IPS DF 19.7 (cell line): ENCODE measurements around the gene KCTD19.

ENCODE experiments used
- DNase-seq: peaks from one replicate; pipeline ENCODE4 v3.0.0-alpha.2; 2013; ENCODE audit warnings: low read depth, low spot score

KCTD19 gene

DNA sequence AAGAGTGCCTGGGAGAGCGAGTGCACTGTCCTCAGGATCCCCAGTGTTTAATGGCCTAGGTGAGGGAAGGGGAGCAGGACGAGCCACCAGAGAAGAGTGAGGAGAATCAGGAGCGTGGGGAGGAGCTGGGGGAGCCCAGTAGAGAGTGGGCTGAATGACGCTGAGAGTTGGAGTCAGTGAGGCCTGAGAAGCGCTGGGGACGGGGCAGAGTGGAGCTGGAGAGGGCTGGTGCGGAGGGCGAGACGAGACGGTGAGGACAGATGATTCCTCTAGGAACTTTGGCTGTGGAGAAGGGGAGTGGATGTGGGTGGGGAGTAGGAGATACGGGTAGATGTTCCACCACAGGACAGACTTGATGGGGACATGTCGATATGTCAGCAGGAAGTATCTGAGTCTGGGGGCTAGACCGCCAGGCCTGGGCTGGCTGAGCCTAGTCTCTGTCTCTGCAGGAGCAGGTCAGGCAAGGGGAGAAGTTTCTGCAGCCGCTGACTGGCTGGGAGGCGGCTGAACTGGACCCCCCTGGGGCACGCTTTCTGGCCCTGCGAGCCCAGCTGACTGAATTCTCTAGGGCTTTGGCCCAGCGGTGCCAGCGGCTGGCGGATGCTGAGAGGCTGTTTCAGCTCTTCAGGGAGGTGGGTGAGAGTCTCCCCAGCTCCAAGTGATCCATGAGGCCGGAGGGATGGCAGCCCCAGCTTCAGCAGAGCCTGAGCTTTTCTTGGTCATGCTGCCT, 42.5 kb downstream of the KCTD19 start:
- no peak for DNase-seq

DNA sequence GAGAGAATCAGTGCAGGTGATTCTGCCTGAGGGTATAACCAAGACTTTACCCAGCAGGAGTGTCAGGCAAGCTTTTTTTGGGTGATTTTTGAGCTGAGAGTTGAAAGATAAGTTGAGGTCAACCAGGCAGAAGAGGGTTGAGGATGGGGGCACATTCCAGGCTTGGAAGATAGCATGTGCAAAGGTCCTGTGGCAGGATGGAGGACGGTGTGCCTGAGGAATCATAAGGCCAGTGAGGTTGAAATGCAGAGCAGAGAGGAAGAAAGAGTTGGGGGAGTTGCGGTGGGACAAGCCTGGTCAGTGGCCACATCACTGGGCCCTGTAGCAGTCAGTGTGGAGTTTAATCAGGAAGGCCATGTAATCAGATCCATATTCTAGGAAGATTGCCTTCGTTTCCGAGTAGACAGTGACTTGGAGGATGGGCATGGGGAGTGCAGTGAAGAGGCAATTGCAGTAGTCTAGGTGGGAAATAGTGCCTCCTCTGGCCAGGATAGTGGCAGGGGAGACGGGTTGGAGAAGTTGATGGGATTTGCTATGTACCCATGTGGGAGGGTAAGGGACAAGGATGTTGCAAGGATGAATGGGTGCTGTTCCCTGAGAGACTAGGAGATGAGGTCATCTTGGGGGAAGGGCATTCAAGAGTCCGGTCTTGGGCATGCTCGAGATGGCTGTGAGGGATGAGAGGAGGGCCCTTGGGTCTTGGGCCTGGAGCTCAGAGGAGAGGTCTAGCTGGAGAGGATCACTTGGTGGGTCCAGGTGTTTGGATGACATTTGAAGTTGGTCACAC, 43.3 kb downstream of the KCTD19 start:
- no peak for DNase-seq

DNA sequence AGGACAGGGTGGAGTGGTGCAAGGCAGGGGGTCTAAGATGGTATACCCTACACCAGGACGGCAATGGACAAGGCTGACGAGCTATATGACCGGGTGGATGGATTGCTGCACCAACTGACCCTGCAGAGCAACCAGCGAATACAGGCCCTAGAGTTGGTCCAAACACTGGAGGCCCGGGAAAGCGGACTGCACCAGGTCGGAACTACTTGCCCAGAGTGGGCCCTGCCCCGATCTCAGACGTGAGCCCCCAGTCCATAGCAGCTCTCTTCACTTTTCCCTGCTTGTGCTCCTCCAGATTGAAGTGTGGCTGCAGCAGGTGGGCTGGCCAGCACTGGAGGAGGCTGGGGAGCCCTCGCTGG, 44.1 kb downstream of the KCTD19 start:
- no peak for DNase-seq

DNA sequence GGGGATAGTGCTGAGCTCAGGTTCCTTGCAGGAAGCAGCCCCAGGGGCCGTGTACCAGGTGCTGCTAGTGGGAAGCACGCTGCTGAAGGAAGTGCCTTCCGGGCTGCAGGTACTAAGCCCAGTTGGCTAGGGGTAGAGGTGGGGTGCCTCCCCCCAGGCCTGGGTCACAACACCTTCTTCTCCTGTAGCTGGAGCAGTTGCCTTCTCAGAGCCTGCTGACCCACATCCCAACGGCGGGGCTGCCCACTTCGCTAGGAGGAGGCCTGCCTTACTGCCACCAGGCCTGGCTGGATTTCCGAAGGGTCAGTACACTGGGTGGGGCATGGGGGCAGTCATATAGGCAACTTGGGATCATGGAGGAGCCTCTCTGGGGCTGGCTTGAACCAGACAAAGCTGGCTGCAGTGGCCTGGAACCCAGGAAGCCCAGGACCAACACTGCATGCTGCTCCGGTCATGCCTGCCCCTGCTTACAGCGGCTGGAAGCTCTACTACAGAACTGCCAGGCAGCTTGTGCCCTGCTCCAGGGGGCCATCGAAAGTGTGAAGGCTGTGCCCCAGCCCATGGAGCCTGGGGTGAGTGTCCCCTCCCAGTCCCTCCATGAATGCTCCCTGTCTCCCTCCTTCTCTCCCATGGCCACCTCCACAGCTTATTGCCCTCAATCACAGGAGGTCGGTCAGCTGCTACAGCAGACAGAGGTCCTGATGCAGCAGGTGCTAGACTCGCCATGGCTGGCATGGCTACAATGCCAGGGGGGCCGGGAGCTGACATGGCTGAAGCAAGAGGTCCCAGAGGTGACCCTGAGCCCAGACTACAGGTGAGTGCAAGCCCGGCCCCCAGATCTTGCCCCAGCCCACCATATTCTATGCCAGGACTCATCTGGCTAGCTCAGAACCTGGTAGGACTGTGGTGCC, 44.8 kb downstream of the KCTD19 start:
- no peak for DNase-seq

DNA sequence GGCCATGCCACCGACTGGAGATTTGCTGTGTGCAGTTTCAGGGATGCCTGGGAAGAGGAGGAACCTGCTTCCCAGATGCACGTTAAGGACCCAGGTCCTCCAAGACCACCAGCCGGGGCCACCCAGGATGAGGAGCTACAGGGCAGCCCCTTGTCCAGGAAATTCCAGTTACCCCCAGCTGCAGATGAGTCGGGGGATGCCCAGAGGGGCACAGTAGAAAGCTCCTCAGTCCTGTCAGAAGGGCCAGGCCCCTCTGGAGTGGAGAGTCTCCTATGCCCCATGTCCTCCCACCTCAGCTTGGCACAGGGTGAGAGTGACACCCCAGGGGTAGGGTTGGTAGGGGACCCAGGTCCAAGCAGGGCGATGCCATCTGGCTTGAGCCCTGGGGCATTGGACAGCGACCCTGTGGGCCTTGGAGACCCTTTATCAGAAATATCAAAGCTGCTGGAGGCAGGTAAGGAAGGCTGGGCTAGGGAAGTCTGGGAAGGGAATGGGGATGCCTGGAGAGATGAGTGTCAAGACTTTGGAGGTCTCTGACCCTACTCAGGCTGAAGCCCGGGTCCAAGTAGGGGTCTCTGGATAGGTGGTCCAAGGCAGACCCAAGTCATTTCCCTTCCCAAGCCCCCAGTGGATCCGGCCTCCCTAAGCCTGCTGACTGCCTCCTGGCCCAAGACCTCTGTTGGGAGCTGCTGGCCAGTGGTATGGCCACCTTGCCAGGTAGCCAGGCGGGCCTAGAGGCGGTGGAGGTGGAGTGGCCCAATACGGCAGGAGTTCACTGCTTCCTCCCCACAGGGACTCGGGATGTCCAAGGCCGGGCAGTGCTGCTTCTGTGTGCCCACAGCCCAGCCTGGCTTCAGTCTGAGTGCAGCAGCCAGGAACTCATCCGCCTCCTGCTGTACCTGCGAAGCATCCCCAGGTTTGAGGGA, 46.2 kb downstream of the KCTD19 start:
- no peak for DNase-seq

DNA sequence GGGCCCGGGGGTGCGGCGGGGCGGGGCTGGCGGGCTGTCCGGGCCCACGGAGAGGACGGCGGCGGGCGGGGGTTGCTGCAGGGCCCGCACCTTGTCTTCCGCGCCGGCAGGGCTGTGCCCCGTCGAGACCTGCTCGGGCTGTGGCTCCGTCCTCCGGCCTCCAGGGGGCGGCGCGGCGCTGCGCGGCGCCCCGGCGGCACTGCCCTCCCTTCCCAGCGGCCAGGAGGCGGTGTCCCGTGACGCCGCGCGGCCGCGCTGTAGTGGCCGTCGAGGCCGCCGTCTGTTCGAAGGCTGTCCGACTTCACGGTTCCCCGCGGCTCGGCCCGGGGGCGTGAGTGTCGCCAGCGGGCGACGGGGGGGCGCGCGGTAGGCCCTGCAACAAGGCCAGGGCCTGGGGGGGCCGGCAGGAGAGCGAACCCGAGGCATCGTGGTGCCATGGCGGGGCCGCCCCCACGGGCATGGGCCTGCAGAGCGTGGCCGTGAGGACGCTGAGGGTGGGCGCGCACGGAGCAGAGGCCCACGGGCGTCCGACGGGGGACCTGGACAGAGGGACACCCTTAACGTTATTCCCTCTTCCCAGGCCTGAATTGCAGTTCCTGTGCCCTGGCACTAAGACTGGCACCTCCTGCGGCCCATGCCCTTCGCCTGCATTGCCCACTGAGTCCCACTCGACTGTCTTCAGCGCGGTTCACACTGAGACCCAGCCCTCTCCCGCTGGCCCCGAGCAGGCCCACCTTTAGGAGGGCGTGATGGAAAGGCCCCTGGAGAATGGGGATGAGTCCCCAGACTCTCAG, 47.0 kb downstream of the KCTD19 start, which contains the start of gene PLEKHG4:
TSS of gene PLEKHG4 (plus strand) at position 237 of the 794 bp plus-strand sequence. CDS start at position 750, 513 bp downstream.
- DNase-seq, result no peak

DNA sequence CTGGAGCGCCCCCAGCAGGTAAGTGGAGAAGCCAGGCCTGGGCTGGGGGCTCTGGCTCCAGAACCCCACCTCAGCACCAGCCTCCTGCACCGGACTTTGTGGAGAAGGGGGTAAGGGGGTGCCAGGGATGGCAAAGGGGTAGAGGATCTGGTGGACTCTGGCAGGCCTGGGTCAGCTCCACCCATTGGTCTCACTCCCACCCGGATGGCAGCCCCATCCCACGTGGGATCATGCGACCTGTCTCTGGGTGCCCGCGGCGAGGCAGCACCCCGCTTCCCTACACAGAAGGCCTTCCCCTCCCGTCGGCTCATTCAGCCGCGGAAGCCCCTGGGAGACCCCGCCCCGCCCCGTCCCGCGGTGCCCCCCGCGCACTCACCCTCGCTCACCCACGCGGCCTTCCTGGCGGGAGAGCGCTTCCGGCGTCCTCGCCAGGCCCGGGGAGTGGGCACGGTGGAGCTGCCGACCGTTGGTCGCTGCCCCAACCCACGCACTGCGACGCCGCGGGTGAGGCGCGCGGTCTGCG, 47.7 kb downstream of the KCTD19 start:
- DNase-seq, result no peak

DNA sequence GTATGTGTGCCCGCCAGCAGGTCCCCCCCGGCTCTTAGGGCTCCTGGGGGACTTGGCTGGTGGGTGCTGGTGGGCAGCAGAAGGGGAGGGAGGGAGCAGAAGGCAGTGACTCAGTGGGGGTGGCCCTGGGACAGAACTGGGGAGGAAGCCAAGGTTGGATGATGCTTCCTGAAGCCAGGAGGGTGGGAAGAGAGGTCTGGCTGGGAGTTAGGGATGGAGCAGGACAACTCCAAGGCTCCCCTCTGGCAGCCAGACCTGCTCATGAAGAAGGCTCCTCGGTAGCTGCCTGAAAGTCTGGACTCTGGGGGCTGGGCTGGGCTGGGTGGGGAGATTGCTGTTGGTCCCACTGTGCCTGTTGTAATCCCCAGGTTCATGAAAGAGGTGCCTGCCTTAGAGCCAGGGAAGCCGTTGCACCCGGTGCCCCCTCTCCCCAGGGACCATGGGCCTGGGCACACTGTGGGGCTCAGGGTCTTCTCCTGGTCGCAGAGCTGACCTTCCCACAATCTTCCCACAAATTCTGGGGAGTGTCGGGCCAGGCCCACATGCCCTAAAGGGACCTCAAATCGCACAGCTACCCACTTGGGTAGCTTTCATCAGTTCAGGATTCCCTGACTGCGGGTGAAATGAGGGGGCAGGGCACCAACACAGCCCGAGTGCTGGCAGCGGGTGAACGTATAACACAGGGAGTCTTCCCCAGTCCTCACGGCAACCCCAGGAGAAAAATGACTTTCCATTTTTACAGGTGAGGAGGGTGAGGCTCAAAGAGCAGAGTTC, 48.4 kb downstream of the KCTD19 start:
- no peak for DNase-seq

DNA sequence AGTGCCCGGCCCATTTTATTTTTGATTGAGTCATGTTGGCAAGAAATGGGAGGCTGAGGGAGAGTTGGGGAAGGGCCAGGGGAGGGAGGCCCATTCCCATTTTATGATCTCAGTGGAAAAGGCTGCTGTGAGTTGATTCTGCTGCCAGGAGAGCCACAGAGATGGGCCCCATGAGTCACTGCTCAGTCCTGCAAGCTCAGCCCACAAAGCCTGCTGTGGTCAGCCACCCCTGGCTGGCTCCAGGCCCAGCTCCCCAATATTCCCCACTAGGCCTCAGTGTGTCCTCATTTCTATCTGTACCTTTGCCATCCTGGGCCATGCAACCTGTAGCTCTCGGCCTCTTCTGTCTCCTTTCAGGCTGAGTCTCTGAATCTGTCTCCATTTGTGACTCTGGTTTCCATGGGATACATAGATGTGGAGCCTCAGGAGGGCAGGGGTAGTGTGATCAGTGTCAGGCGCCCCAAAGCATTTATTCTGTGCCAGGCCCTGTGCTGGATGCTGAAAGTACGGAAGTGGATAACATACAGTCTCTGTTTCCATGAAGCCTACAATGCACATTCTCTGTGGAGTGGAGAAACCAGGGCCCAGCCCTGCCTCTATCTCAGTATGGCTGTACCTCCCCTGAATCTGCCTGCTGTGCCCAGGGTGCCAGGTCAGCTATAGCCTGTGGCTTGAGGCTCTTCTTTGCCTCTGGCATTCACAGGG, 49.1 kb downstream of the KCTD19 start:
- no peak for DNase-seq

DNA sequence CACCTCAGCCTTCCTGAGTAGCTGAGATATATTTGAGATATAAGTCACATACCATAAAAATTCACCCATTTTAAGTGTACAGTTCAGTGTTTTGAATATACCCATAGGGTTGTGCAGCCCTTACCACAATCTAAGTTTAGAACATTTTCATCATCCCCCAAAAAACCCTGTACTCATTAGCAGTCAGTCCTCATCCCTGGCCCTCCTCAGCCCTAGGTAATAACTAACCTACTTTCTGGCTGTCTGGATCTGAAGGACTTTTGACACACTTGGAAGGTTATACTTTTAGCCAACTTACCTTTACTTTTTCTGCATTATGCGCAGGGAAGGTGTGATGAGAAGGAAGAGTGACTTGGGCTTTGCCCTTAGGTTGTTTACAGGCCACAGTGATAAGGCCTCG, 51.2 kb downstream of the KCTD19 start:
- no peak for DNase-seq

DNA sequence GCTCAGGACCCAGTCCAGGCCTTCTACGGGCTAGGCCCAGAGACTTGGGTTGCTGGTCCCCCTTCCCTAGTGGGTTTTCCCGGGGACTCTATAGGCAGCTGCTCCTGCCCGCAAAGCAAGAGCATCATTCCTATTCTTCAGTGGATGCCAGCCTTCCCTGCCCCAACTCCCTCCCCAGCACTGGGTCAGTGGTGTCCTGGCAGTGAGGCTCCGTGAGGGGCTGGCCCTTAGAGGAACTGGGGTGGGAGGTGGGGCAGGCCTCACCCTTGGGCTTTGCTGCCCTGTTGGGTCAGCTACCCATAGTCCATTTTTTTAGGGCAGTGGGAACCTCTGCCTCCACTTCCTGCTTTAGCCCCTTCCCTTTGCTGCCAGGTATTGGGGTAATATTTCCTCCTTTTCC, 55.1 kb downstream of the KCTD19 start:
- no peak for DNase-seq

DNA sequence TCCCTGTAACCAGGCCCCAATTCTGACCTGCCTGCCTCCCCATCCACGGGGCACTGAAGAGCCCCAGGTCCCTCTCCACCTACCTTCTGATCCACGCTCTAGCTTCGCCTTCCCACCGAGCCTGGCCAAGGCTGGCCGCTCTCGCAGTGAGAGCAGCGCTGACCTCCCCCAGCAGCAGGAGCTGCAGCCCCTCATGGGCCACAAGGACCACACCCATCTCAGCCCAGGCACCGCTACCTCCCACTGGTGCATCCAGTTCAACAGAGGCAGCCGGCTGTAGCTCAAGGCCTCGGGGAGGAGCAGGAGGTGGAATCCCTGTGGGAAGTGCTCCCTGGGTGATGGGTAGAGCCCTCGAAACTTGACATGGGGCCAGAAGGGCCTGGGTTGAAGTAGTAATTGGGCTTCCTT, 55.6 kb downstream of the KCTD19 start:
- DNase-seq, result no peak

DNA sequence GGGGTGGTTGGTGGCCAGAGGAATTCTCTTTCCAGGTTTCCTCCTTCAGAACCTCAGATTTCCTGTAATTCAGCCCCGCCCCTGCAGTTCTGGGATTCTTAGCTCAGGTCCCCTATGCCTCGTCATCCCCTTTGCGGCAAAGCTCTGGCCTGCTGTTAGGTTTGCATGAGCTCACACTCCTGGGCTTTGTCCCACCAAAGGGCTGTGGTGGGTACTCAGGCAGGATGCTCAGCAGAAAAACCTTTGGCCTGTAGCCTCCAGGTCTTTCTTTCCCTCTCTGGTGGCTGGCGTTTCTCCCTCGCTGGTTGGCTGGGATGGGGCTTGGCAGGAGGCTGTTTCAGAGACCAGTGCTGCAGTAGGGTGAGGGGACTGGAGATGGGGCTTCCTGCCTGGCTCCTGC, 56.8 kb downstream of the KCTD19 start:
- no peak for DNase-seq

DNA sequence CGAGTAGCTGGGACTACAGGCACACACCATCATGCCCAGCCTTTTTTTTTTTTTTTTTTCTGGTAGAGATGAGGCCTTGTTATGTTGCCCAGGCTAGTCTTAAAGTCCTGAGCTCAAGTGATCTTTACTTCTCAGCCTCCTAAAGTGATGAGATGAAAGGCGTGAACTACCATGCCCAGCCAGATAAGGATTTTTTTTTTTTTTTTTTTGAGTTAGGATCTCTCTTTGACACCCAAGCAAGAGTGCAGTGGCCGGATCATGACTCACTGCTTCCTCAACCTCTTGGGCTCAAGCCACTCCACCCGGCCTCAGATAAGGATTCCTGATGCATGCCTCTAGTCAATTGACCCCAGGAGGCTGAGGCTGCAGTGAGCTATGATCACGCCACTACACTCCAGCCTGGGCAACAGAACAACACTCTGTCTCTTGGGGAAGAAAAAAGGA, 58.4 kb downstream of the KCTD19 start:
- DNase-seq, result no peak

DNA sequence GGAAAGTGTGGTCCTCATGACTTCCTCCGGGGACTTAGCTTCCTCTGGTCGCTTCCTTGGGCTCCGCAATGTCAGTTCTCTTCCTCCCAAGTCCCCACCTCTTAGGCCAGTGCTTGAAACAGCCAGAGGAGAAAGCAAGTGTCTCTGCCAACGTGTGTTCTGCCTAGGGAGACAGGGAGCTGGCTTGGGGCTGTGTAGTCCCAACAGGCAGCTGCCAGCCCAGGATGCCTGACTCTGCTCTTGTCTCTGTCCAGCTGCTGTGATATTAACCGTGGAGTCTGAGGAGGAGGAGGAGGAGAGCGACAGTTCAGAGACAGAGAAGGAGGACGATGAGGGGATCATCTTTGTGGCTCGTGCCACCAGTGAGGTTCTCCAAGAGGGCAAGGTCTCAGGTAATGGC, 60.7 kb downstream of the KCTD19 start:
- DNase-seq, result no peak

DNA sequence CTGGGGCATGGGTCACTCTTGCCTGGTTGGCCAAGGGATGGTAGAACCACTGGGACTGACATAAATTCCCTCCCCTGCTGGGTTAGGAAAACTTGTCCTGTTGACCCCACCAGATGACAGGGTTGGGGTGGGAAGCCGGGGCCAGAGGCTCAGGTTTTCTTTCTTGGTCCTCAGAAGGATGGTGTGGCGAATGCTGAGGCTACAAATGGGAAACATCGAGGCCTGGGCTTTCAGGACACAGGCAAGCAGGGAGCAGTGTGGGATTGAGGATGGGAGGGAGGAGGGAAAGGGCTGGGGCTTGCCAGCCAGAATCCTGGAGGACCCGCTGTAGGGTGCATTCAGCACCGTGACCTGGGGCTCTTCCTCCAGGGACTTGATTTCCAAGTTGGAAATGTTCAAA, 61.7 kb downstream of the KCTD19 start:
- DNase-seq, result no peak

DNA sequence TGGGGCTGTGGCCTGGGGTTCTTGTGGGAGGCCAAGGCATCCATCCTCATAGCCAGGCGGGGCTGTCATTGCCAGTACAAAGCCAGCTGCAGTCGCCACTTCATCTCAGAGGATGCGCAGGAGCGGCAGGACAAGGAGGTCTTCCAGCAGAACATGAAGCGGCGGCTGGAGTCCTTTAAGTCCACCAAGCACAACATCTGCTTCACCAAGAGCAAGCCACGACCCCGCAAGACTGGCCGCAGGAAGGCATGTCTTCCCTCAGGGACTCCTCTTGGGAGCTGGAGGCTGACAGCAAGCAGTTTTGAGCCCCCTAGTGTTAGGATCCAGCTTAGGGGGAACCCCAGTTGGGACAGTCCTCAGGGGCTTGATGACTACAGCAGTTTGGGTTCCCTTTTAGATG, 62.3 kb downstream of the KCTD19 start:
- no peak for DNase-seq

DNA sequence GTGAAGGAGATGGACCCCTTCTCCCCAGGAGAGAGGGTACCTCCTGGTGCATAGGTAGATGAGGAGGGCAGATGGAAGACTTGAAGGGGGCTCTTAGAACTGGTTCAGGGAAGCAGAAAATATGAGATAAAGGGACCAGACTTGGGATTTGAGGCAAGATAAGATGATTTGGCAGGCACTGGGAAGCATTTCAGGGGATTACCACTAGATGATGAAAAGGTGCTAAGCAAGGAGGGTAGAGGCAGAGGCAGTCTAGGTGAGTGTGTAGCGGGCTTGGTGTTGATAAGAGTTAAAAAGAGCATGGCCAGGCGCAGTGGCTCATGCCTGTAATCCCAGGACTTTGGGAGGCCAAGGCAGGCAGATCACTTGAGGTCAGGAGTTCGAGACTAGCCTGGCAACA, 63.3 kb downstream of the KCTD19 start:
- no peak for DNase-seq
